GM18502 (cell line): Measurements from ENCODE around the gene TDRD9.
"Not testable (repeated sequence)": the region's sequence is repeated elsewhere in the genome, so short reads cannot be mapped to it uniquely, and the experiment has no call there.

Source experiments
- ATAC-seq: cut with Tn5 transposase; IDR thresholded peaks from one replicate; pipeline ENCODE4 v1.9.1; 2021; ENCODE audit warnings: mild to moderate bottlenecking; ENCODE audit not compliant: unreplicated experiment, poor library complexity

The TDRD9 gene

GRCh38 chr14:103920981-103921854 is 7.0 kb upstream of the TDRD9 start:
- peak; percentile 98 for ATAC-seq

GRCh38 chr14:103921855-103922200 is 6.4 kb upstream of the TDRD9 start:
- not testable (repeated sequence) for ATAC-seq

GRCh38 chr14:103923863-103924262 is 4.4 kb upstream of the TDRD9 start:
- no peak for ATAC-seq

- no peak for ATAC-seq
Measured at GRCh38 chr14:103925316-103925715, 2.9 kb upstream of the TDRD9 start.

- no peak for ATAC-seq
Measured at GRCh38 chr14:103927566-103927965, 690 bp upstream of the TDRD9 start.

- ATAC-seq = no peak
Measured at GRCh38 chr14:103930051-103930604, 1.9 kb downstream of the TDRD9 start.

GRCh38 chr14:103931422-103931821 is 3.2 kb downstream of the TDRD9 start:
- ATAC-seq = no peak

- ATAC-seq = no peak
Measured at GRCh38 chr14:103932791-103933490, 4.7 kb downstream of the TDRD9 start.

GRCh38 chr14:103935102-103935501 is 6.8 kb downstream of the TDRD9 start:
- ATAC-seq = no peak

GRCh38 chr14:103941462-103941861 is 13.2 kb downstream of the TDRD9 start:
- no peak for ATAC-seq

- ATAC-seq = no peak
Measured at GRCh38 chr14:103941973-103942736, 13.9 kb downstream of the TDRD9 start, which contains the start of gene RD3L. RD3L (minus strand) TSS chr14:103942529; CDS start chr14:103941695, 834 bp downstream.

- no peak for ATAC-seq
Measured at GRCh38 chr14:103943673-103944072, 15.4 kb downstream of the TDRD9 start.

- no peak for ATAC-seq
Measured at GRCh38 chr14:103946975-103947374, 18.7 kb downstream of the TDRD9 start.

GRCh38 chr14:103948442-103948841 is 20.2 kb downstream of the TDRD9 start:
- ATAC-seq = no peak

- no peak for ATAC-seq
Measured at GRCh38 chr14:103949131-103949790, 21.0 kb downstream of the TDRD9 start.

- ATAC-seq = no peak
Measured at GRCh38 chr14:103960457-103961055, 32.3 kb downstream of the TDRD9 start.

GRCh38 chr14:103961928-103962578 is 33.8 kb downstream of the TDRD9 start:
- ATAC-seq = no peak

- no peak for ATAC-seq
Measured at GRCh38 chr14:103966631-103967030, 38.4 kb downstream of the TDRD9 start.

GRCh38 chr14:103969961-103970360 is 41.7 kb downstream of the TDRD9 start:
- no peak for ATAC-seq
